IMR-90 (cell line): ENCODE results near the gene PIP5K1B. TPM values are rescaled to one million over a fixed set of nuclear protein-coding genes. Genes with fewer than 3 reads are reported as not detected.

Experiments used
- ATAC-seq: fragments of 200-7000 bp; cut with Tn5 transposase; 2 replicates; pipeline ENCODE4 v1.9.1; 2020; ENCODE audit warnings: low read depth, mild to moderate bottlenecking, moderate library complexity
- BruUV-seq: library from RNA; stranded (reverse); fragments of 400-500 nt; replicated peaks from 2 replicates; lab custom pipeline; 2021; lab: Mats Ljungman, UMichigan
- CTCF ChIA-PET: fragments of 300-600 bp; formaldehyde crosslinking; extraction: SDS; loops from one replicate; lab custom pipeline; 2021; ENCODE audit warnings: antibody characterized with exemption; lab: Yijun Ruan, JAX
- POLR2A ChIA-PET: fragments of 300-600 bp; sonication (Branson Sonifier 250); formaldehyde crosslinking; loops from one replicate; lab custom pipeline; 2022; ENCODE audit warnings: antibody characterized with exemption; ENCODE audit not compliant: unreplicated experiment; lab: Charles Lee
- DNase-seq: peaks from one replicate; pipeline ENCODE4 v3.0.0; 2013
- H2AFZ ChIP-seq: replicated peaks from 2 replicates; pipeline ENCODE3; 2013; ENCODE audit warnings: low read length, mild to moderate bottlenecking; ENCODE audit not compliant: poor library complexity
- H2AK5ac ChIP-seq: 2 replicates; pipeline ENCODE4 v1.6.1; 2013; ENCODE audit warnings: low read depth, low read length, inconsistent platforms
- H2AK9ac ChIP-seq: replicated peaks from 2 replicates; pipeline ENCODE3; 2013; ENCODE audit warnings: mild to moderate bottlenecking, low read depth, low read length, moderate library complexity; ENCODE audit not compliant: poor library complexity
- H2BK120ac ChIP-seq: 2 replicates; pipeline ENCODE4 v1.6.1; 2013; ENCODE audit warnings: low read depth, low read length, inconsistent platforms
- H2BK15ac ChIP-seq: 3 replicates; pipeline ENCODE4 v1.6.1; 2013; ENCODE audit warnings: low read depth, low read length, inconsistent platforms
- H2BK20ac ChIP-seq: 2 replicates; pipeline ENCODE4 v1.6.1; 2013; ENCODE audit warnings: low read depth, mild to moderate bottlenecking, inconsistent platforms, low read length, moderate library complexity
- H2BK5ac ChIP-seq: 2 replicates; pipeline ENCODE4 v1.6.1; 2013; ENCODE audit warnings: mild to moderate bottlenecking, low read depth, low read length, inconsistent platforms; ENCODE audit not compliant: poor library complexity, severe bottlenecking
- H3K14ac ChIP-seq: replicated peaks from 2 replicates; pipeline ENCODE4 v1.6.1; 2013; ENCODE audit warnings: low read depth, low read length, inconsistent platforms
- H3K18ac ChIP-seq: 2 replicates; pipeline ENCODE4 v1.6.1; 2013; ENCODE audit warnings: low read depth, low read length, control low read depth
- H3K23ac ChIP-seq: 2 replicates; pipeline ENCODE4 v1.6.1; 2013; ENCODE audit warnings: low read depth, low read length, inconsistent platforms
- H3K27ac ChIP-seq: 2 replicates; pipeline ENCODE4 v1.5.1; 2013; ENCODE audit warnings: mild to moderate bottlenecking, control low read depth, low read length; ENCODE audit not compliant: insufficient read depth
- H3K27me3 ChIP-seq: 2 replicates; pipeline ENCODE4 v1.6.1; 2013; ENCODE audit warnings: low read length; ENCODE audit not compliant: control insufficient read depth, insufficient read depth
- H3K36me3 ChIP-seq: 2 replicates; pipeline ENCODE4 v1.6.1; 2013; ENCODE audit warnings: low read length, mixed read lengths; ENCODE audit not compliant: control insufficient read depth, insufficient read depth
- H3K4ac ChIP-seq: 2 replicates; pipeline ENCODE4 v1.6.1; 2013; ENCODE audit warnings: low read depth, low read length, inconsistent platforms
- H3K4me1 ChIP-seq: 2 replicates; pipeline ENCODE4 v1.6.1; 2013; ENCODE audit warnings: low read length, mixed read lengths; ENCODE audit not compliant: control insufficient read depth, insufficient read depth
- H3K4me2 ChIP-seq: 2 replicates; pipeline ENCODE4 v1.6.1; 2013; ENCODE audit warnings: low read depth, mild to moderate bottlenecking, control low read depth, low read length, moderate library complexity
- H3K4me3 ChIP-seq: 2 replicates; pipeline ENCODE4 v1.5.1; 2013; ENCODE audit warnings: low read depth, mild to moderate bottlenecking, control low read depth, low read length, moderate library complexity; ENCODE audit not compliant: insufficient read depth
- H3K56ac ChIP-seq: 2 replicates; pipeline ENCODE4 v1.6.1; 2013; ENCODE audit warnings: low read length, inconsistent platforms; ENCODE audit not compliant: insufficient read depth; ENCODE audit errors: extremely low read depth
- H3K79me1 ChIP-seq, 2 experiments: 2 replicates each; pipeline ENCODE4 v1.6.1; 2013; ENCODE audit warnings: low read length in 2 of 2, inconsistent platforms in 1 of 2, low read depth in 1 of 2
- H3K9ac ChIP-seq: 2 replicates; pipeline ENCODE4 v1.6.1; 2013; ENCODE audit warnings: low read depth, low read length, control low read depth
- H3K9me1 ChIP-seq: 2 replicates; pipeline ENCODE4 v1.6.1; 2013; ENCODE audit warnings: low read length, inconsistent platforms; ENCODE audit not compliant: insufficient read depth
- H3K9me3 ChIP-seq: 2 replicates; pipeline ENCODE4 v1.6.1; 2013; ENCODE audit warnings: low read length; ENCODE audit not compliant: control insufficient read depth, insufficient read depth
- H4K20me1 ChIP-seq: 2 replicates; pipeline ENCODE4 v1.6.1; 2013; ENCODE audit warnings: low read length, inconsistent platforms; ENCODE audit not compliant: insufficient read depth
- H4K5ac ChIP-seq: 2 replicates; pipeline ENCODE4 v1.6.1; 2013; ENCODE audit warnings: mild to moderate bottlenecking, low read depth, low read length, control low read depth
- H4K8ac ChIP-seq, 2 experiments: 2 replicates each; pipeline ENCODE4 v1.6.1; 2013; ENCODE audit warnings: low read depth in 2 of 2, low read length in 2 of 2, control low read depth in 1 of 2, inconsistent platforms in 1 of 2
- H4K91ac ChIP-seq: 2 replicates; pipeline ENCODE4 v1.6.1; 2013; ENCODE audit warnings: low read depth, low read length, inconsistent platforms; ENCODE audit not compliant: insufficient read depth
- BHLHE40 ChIP-seq: fragments of 150-350 bp; IDR thresholded peaks from 2 replicates; pipeline ENCODE4 v1.6.1; 2016; ENCODE audit warnings: mild to moderate bottlenecking, low read depth, low read length
- CEBPB ChIP-seq: IDR thresholded peaks from 2 replicates; pipeline ENCODE4 v1.6.1; 2012; ENCODE audit warnings: low read depth, low read length, improper control_type of control experiment
- CHD1 ChIP-seq: IDR thresholded peaks from 2 replicates; pipeline ENCODE4 v1.6.1; 2012; ENCODE audit warnings: low read depth, low read length, improper control_type of control experiment
- FOS ChIP-seq: fragments of 150-350 bp; IDR thresholded peaks from 2 replicates; pipeline ENCODE4 v1.6.1; 2016; ENCODE audit warnings: low read depth, low read length
- MAFK ChIP-seq: IDR thresholded peaks from 2 replicates; pipeline ENCODE4 v1.6.1; 2012; ENCODE audit warnings: low read depth, low read length, improper control_type of control experiment
- MAZ ChIP-seq: IDR thresholded peaks from 2 replicates; pipeline ENCODE4 v1.6.1; 2012; ENCODE audit warnings: low read depth, mild to moderate bottlenecking, low read length, improper control_type of control experiment, moderate library complexity, borderline replicate concordance
- MXI1 ChIP-seq: IDR thresholded peaks from 2 replicates; pipeline ENCODE4 v1.6.1; 2012; ENCODE audit warnings: low read depth, mild to moderate bottlenecking, low read length, moderate library complexity, borderline replicate concordance
- NFE2L2 ChIP-seq: fragments of 150-350 bp; IDR thresholded peaks from 2 replicates; pipeline ENCODE4 v1.6.1; 2016; ENCODE audit warnings: low read depth, mild to moderate bottlenecking, low read length
- POLR2A ChIP-seq: IDR thresholded peaks from 2 replicates; pipeline ENCODE4 v1.6.1; 2012; ENCODE audit warnings: mild to moderate bottlenecking, low read depth, low read length
- RAD21 ChIP-seq: IDR thresholded peaks from 2 replicates; pipeline ENCODE4 v1.6.1; 2012; ENCODE audit warnings: low read length, improper control_type of control experiment
- RCOR1 ChIP-seq: IDR thresholded peaks from 2 replicates; pipeline ENCODE4 v1.6.1; 2012; ENCODE audit warnings: mild to moderate bottlenecking, low read length, improper control_type of control experiment; ENCODE audit not compliant: insufficient replicate concordance
- RFX5 ChIP-seq: IDR thresholded peaks from 2 replicates; pipeline ENCODE4 v1.8.0; 2012; ENCODE audit warnings: low read depth, mild to moderate bottlenecking, low read length, moderate library complexity
- SMC3 ChIP-seq: fragments of 150-350 bp; IDR thresholded peaks from 2 replicates; pipeline ENCODE4 v1.6.1; 2016; ENCODE audit warnings: low read depth, mild to moderate bottlenecking, antibody characterized with exemption, low read length, moderate library complexity
- USF2 ChIP-seq: fragments of 150-350 bp; IDR thresholded peaks from 2 replicates; pipeline ENCODE4 v1.6.1; 2017; ENCODE audit warnings: mild to moderate bottlenecking, antibody characterized with exemption, low read length, low read depth
- WGBS, 2 experiments: methylation state at CpG; one replicate each; pipeline versions ENCODE4 v1.1.5 to v1.1.7; 2013; ENCODE audit warnings: missing lambda C conversion rate in 2 of 2; ENCODE audit not compliant: insufficient read length in 1 of 2; ENCODE audit errors: extremely low coverage in 2 of 2; 5-methylcytosine and 5-hydroxymethylcytosine counted together
- dilution Hi-C: fragments of 300-500 bp; cut with HindIII; formaldehyde crosslinking; loops from one replicate; pipeline ENCODE4 v1.14.3; 2018; ENCODE audit warnings: low sequenced_read_pairs; ENCODE audit not compliant: unreplicated experiment
- in situ Hi-C: fragments of 300-500 bp; cut with MboI; formaldehyde crosslinking; loops from 3 replicates; pipeline ENCODE4 v1.14.3; 2019; ENCODE audit warnings: low sequenced_read_pairs, inconsistent platforms, mixed read lengths
- intact Hi-C: fragments of 100-400 bp; cut with micrococcal nuclease; formaldehyde crosslinking; loops from 2 replicates; pipeline ENCODE4 v1.10.0; 2022
- polyA plus RNA-seq, 3 experiments: library from polyadenylated mRNA; depleted of rRNA; stranded (reverse); fragments of >200 nt; gene quantifications; 2 replicates each; pipeline ENCODE4 v1.2.3, GENCODE V29; 2012; ENCODE audit warnings: low replicate concordance in 1 of 3
- total RNA-seq: library from RNA; depleted of rRNA; stranded (reverse); fragments of >200 nt; gene quantifications from 2 replicates; pipeline ENCODE4 v1.2.3, GENCODE V29; 2012
- TF ChIP-seq, protein P1 (sequence below): conservative IDR thresholded peaks from 2 replicates; pipeline ENCODE4 v1.5.1; 2012; ENCODE audit warnings: mild to moderate bottlenecking, low read depth, low read length, improper control_type of control experiment
- TF ChIP-seq, protein P2 (sequence below): fragments of 150-350 bp; IDR thresholded peaks from 2 replicates; pipeline ENCODE4 v1.6.1; 2016; ENCODE audit warnings: low read depth, mild to moderate bottlenecking, low read length, moderate library complexity, borderline replicate concordance

PIP5K1B gene
- total and polyA plus RNA-seq, 2 of the 4 experiments (the other 2 are of a cell fraction), result not detected

DNA sequence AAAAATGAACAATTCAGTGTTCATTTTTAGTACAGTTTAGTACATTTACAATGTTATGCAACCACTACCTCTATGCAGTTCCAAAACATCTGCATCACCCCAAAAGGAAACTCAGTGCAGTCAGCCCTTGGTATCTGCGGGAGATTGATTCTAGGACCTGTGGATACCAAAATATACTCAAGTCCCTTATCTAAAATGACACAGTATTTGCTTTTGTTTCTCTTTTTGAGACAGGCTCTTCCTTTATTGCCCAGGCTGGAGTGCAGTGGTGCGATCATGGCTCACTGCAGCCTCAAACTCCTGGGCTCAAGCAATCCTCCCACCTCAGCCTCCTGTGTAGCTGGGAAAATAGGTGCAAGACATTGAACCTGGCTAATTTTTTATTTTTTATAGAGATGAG, 114.0 kb downstream of the PIP5K1B start:
- dilution Hi-C loops, result no loop called here
- Histone ChIP-seq H3K4me2 (no peak overlapping the region), H3K9me1 (no peaks in the 10 kb centered on the region), H3K4me3 (no peak overlapping the region), H2BK15ac (no peak overlapping the region), H3K27ac (no peak overlapping the region), H3K56ac (no peak overlapping the region), H2BK5ac (no peak overlapping the region), H3K9me3 (no peaks in the 10 kb centered on the region), H4K91ac (no peak overlapping the region), H3K9ac (no peak overlapping the region), H2AK5ac (no peak overlapping the region), H3K27me3 (no peaks in the 10 kb centered on the region), H3K4me1 (no peaks in the 10 kb centered on the region), H4K20me1 (no peaks in the 10 kb centered on the region), H4K5ac (no peak overlapping the region), H2BK20ac (no peak overlapping the region), H2AK9ac (no peak overlapping the region), H3K18ac (no peak overlapping the region), H3K4ac (no peak overlapping the region), H3K23ac (no peak overlapping the region), H2AFZ (no peak overlapping the region), H3K79me1 (no peaks in the 10 kb centered on the region), H2BK120ac (no peak overlapping the region), H3K14ac (no peak overlapping the region), H4K8ac (no peak overlapping the region), H3K36me3 (no peaks in the 10 kb centered on the region)
- no CpG with 5 or more reads among the region's 2 CpGs for WGBS, 2 experiments
- no TSS peak for BruUV-seq
- intact Hi-C loops, result no loop called here
- ChIA-PET POLR2A (no interaction called here), CTCF (no interaction called here)
- ATAC-seq (no peak), DNase-seq (no peak)
- TF ChIP-seq POLR2A (no peak), BHLHE40 (no peak), FOS (no peak), MXI1 (no peak), SMC3 (no peak), MAFK (no peak), USF2 (no peak), CHD1 (no peak), MAZ (no peak), RFX5 (no peak), CEBPB (no peak), RCOR1 (no peak), NFE2L2 (no peak), RAD21 (no peak)
- TF ChIP-seq, protein P1, sequence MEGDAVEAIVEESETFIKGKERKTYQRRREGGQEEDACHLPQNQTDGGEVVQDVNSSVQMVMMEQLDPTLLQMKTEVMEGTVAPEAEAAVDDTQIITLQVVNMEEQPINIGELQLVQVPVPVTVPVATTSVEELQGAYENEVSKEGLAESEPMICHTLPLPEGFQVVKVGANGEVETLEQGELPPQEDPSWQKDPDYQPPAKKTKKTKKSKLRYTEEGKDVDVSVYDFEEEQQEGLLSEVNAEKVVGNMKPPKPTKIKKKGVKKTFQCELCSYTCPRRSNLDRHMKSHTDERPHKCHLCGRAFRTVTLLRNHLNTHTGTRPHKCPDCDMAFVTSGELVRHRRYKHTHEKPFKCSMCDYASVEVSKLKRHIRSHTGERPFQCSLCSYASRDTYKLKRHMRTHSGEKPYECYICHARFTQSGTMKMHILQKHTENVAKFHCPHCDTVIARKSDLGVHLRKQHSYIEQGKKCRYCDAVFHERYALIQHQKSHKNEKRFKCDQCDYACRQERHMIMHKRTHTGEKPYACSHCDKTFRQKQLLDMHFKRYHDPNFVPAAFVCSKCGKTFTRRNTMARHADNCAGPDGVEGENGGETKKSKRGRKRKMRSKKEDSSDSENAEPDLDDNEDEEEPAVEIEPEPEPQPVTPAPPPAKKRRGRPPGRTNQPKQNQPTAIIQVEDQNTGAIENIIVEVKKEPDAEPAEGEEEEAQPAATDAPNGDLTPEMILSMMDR, result no peak
- TF ChIP-seq, protein P2, sequence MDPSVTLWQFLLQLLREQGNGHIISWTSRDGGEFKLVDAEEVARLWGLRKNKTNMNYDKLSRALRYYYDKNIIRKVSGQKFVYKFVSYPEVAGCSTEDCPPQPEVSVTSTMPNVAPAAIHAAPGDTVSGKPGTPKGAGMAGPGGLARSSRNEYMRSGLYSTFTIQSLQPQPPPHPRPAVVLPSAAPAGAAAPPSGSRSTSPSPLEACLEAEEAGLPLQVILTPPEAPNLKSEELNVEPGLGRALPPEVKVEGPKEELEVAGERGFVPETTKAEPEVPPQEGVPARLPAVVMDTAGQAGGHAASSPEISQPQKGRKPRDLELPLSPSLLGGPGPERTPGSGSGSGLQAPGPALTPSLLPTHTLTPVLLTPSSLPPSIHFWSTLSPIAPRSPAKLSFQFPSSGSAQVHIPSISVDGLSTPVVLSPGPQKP, result no peak
- in situ Hi-C loops, result no loop called here
